Brain microvascular endothelial cell (primary cell): ENCODE data around the gene IARS1.

Experiments
- DNase-seq: peaks from one replicate; pipeline ENCODE4 v3.0.0-alpha.2; 2020
- H3K27ac ChIP-seq: fragments of 250-450 bp; sonication (Bioruptor Pico); 2 replicates; pipeline ENCODE4 v1.5.1; 2020; ENCODE audit warnings: mild to moderate bottlenecking, moderate library complexity
- H3K27me3 ChIP-seq: fragments of 250-450 bp; sonication (Bioruptor Pico); replicated peaks from 2 replicates; pipeline ENCODE4 v1.5.1; 2020; ENCODE audit warnings: mild to moderate bottlenecking
- H3K36me3 ChIP-seq: fragments of 250-450 bp; sonication (Bioruptor Pico); replicated peaks from 2 replicates; pipeline ENCODE4 v1.5.1; 2020; ENCODE audit warnings: mild to moderate bottlenecking
- H3K4me3 ChIP-seq: 2 replicates; pipeline ENCODE4 v1.5.1; 2011; ENCODE audit warnings: low read depth, mild to moderate bottlenecking, control low read depth, low read length, moderate library complexity
- CTCF ChIP-seq: IDR thresholded peaks from 2 replicates; pipeline ENCODE4 v1.5.1; 2011; ENCODE audit warnings: low read depth, mild to moderate bottlenecking, moderate library complexity, low read length, control low read depth, inconsistent platforms; ENCODE audit errors: missing control alignments
- in situ Hi-C: cut with HindIII; loops from 2 replicates; pipeline ENCODE4 v1.10.0; 2017; ENCODE audit warnings: low sequenced_read_pairs, low pct_ligation_motif_present

Gene IARS1

GRCh38 chr9:92324431-92324830, 30.9 kb upstream of the IARS1 start:
- TF ChIP-seq CTCF, result no peak
- in situ Hi-C loops, result no loop called here
- H3K27me3 ChIP-seq, result no peaks in the 10 kb centered on the region
- H3K36me3 ChIP-seq, result peaks cover 15% of the 10 kb centered on the region
- DNase-seq, result no peak
- H3K27ac ChIP-seq, result peak overlapping the region; percentile 99
- H3K4me3 ChIP-seq, result peak overlapping the region; percentile 86

- no peaks in the 10 kb centered on the region for H3K27me3 ChIP-seq
- DNase-seq, result no peak
- in situ Hi-C loops, result no loop called here
- H3K4me3 ChIP-seq, result no peak overlapping the region
- TF ChIP-seq CTCF, result no peak
- H3K36me3 ChIP-seq, result peaks cover 51% of the 10 kb centered on the region
- H3K27ac ChIP-seq, result no peak overlapping the region
Measured at GRCh38 chr9:92315456-92315855, 22.0 kb upstream of the IARS1 start.

- Histone ChIP-seq H3K36me3 (peaks cover 56% of the 10 kb centered on the region), H3K27ac (no peak overlapping the region), H3K4me3 (no peak overlapping the region), H3K27me3 (no peaks in the 10 kb centered on the region)
- no peak for TF ChIP-seq CTCF
- no peak for DNase-seq
- in situ Hi-C loops, result no loop called here
Measured at GRCh38 chr9:92313624-92314012, 20.1 kb upstream of the IARS1 start.

- in situ Hi-C loops, result no loop called here
- DNase-seq, result no peak
- Histone ChIP-seq H3K27ac (no peak overlapping the region), H3K36me3 (peaks cover 53% of the 10 kb centered on the region), H3K27me3 (no peaks in the 10 kb centered on the region), H3K4me3 (no peak overlapping the region)
- no peak for TF ChIP-seq CTCF
Measured at GRCh38 chr9:92312887-92313623, 19.6 kb upstream of the IARS1 start.

GRCh38 chr9:92310562-92310961, 17.1 kb upstream of the IARS1 start:
- in situ Hi-C loops, result no loop called here
- TF ChIP-seq CTCF, result no peak
- no peak for DNase-seq
- Histone ChIP-seq H3K36me3 (peaks cover 57% of the 10 kb centered on the region), H3K4me3 (no peak overlapping the region), H3K27ac (no peak overlapping the region), H3K27me3 (no peaks in the 10 kb centered on the region)

GRCh38 chr9:92308893-92309292, 15.4 kb upstream of the IARS1 start:
- in situ Hi-C loops, result no loop called here
- H3K27me3 ChIP-seq, result no peaks in the 10 kb centered on the region
- TF ChIP-seq CTCF, result no peak
- H3K27ac ChIP-seq, result no peak overlapping the region
- H3K4me3 ChIP-seq, result no peak overlapping the region
- peaks cover 71% of the 10 kb centered on the region for H3K36me3 ChIP-seq
- no peak for DNase-seq
